OCI-LY1 (cell line): Measurements from ENCODE around the gene SULT6B1.

Source experiments
- H2AFZ ChIP-seq: fragments of 200-600 bp; sonication (generic), shearing (Covaris generic); 2 replicates; pipeline ENCODE4 v1.6.0; 2014; ENCODE audit warnings: antibody characterized with exemption, mild to moderate bottlenecking, low read length
- H3F3A ChIP-seq: fragments of 200-600 bp; sonication (generic), shearing (Covaris generic); 2 replicates; pipeline ENCODE4 v1.6.0; 2014; ENCODE audit warnings: mild to moderate bottlenecking, antibody characterized with exemption, low read length, moderate library complexity; ENCODE audit not compliant: insufficient read depth
- H3K27ac ChIP-seq: fragments of 200-600 bp; sonication (generic); 2 replicates; pipeline ENCODE4 v1.5.1; 2014; ENCODE audit warnings: low read length, mixed run types, mild to moderate bottlenecking, low read depth; ENCODE audit not compliant: poor library complexity, severe bottlenecking
- H3K27me3 ChIP-seq: fragments of 200-600 bp; sonication (generic); 2 replicates; pipeline ENCODE4 v1.6.0; 2014; ENCODE audit warnings: antibody characterized with exemption, mild to moderate bottlenecking, low read length, moderate library complexity; ENCODE audit not compliant: insufficient read depth
- H3K36me3 ChIP-seq: fragments of 200-600 bp; sonication (generic); 2 replicates; pipeline ENCODE4 v1.6.1; 2014; ENCODE audit warnings: mild to moderate bottlenecking, antibody characterized with exemption, low read length, moderate library complexity, mixed read lengths; ENCODE audit not compliant: insufficient read depth
- H3K4me1 ChIP-seq: fragments of 200-600 bp; sonication (generic); 2 replicates; pipeline ENCODE4 v1.5.1; 2014; ENCODE audit warnings: mild to moderate bottlenecking, low read length, moderate library complexity; ENCODE audit not compliant: insufficient read depth, severe bottlenecking
- H3K4me2 ChIP-seq: fragments of 200-600 bp; sonication (generic), shearing (Covaris generic); 2 replicates; pipeline ENCODE4 v1.6.1; 2014; ENCODE audit warnings: low read length
- H3K4me3 ChIP-seq: fragments of 200-600 bp; sonication (generic); 2 replicates; pipeline ENCODE4 v1.5.1; 2014; ENCODE audit warnings: low read length, low read depth, mild to moderate bottlenecking, mixed read lengths; ENCODE audit not compliant: poor library complexity, severe bottlenecking
- H3K79me2 ChIP-seq: fragments of 200-600 bp; shearing (Covaris generic); 2 replicates; pipeline ENCODE4 v1.6.1; 2016; ENCODE audit warnings: mixed run types, low read length, mixed read lengths; ENCODE audit not compliant: insufficient read depth
- H3K9ac ChIP-seq: fragments of 200-600 bp; sonication (generic), shearing (Covaris generic); 2 replicates; pipeline ENCODE4 v1.6.1; 2014; ENCODE audit warnings: mild to moderate bottlenecking, low read length, mixed read lengths
- H3K9me2 ChIP-seq: fragments of 200-600 bp; sonication (generic), shearing (Covaris generic); 2 replicates; pipeline ENCODE4 v1.6.1; 2014; ENCODE audit warnings: low read depth, mild to moderate bottlenecking, low read length, mixed read lengths
- H3K9me3 ChIP-seq: fragments of 200-600 bp; shearing (Covaris generic); 2 replicates; pipeline ENCODE4 v1.6.1; 2014; ENCODE audit warnings: low read length, mixed read lengths
- H4K20me1 ChIP-seq: fragments of 200-600 bp; sonication (generic), shearing (Covaris generic); 2 replicates; pipeline ENCODE4 v1.6.0; 2016; ENCODE audit warnings: mild to moderate bottlenecking, low read length; ENCODE audit not compliant: insufficient read depth
- EZH2 ChIP-seq: fragments of 200-600 bp; sonication (generic), shearing (Covaris generic); IDR thresholded peaks from 2 replicates; pipeline ENCODE4 v1.8.0; 2017; ENCODE audit warnings: borderline replicate concordance, mixed run types, mild to moderate bottlenecking, antibody characterized with exemption, low read length, moderate library complexity, mixed read lengths
- TF ChIP-seq, protein P1 (sequence below): fragments of 200-600 bp; sonication (generic), shearing (Covaris generic); IDR thresholded peaks from 2 replicates; pipeline ENCODE4 v1.5.1; 2017; ENCODE audit warnings: mild to moderate bottlenecking, antibody characterized with exemption, low read length, moderate library complexity, mixed read lengths

The SULT6B1 gene

GRCh38 chr2:37154785-37155184 lies 33.7 kb downstream of the SULT6B1 start:
- H3K9ac ChIP-seq, result no peak overlapping the region; the same call in 1 of the 2 replicates
- H4K20me1 ChIP-seq, result no peaks in the 10 kb centered on the region
- H2AFZ ChIP-seq, result no peak overlapping the region
- peak overlapping the region; percentile 83 for H3K4me2 ChIP-seq
- H3K36me3 ChIP-seq, result peaks cover 12% of the 10 kb centered on the region
- H3K9me3 ChIP-seq, result no peaks in the 10 kb centered on the region
- H3K79me2 ChIP-seq, result peaks cover 39% of the 10 kb centered on the region
- H3K4me3 ChIP-seq, result peak overlapping the region; percentile 88
- H3K27me3 ChIP-seq, result no peaks in the 10 kb centered on the region
- peak overlapping the region; percentile 48 for H3K27ac ChIP-seq
- peaks cover 42% of the 10 kb centered on the region for H3K4me1 ChIP-seq
- no peak for TF ChIP-seq EZH2
- TF ChIP-seq, protein P1, sequence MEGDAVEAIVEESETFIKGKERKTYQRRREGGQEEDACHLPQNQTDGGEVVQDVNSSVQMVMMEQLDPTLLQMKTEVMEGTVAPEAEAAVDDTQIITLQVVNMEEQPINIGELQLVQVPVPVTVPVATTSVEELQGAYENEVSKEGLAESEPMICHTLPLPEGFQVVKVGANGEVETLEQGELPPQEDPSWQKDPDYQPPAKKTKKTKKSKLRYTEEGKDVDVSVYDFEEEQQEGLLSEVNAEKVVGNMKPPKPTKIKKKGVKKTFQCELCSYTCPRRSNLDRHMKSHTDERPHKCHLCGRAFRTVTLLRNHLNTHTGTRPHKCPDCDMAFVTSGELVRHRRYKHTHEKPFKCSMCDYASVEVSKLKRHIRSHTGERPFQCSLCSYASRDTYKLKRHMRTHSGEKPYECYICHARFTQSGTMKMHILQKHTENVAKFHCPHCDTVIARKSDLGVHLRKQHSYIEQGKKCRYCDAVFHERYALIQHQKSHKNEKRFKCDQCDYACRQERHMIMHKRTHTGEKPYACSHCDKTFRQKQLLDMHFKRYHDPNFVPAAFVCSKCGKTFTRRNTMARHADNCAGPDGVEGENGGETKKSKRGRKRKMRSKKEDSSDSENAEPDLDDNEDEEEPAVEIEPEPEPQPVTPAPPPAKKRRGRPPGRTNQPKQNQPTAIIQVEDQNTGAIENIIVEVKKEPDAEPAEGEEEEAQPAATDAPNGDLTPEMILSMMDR, result no peak
- no peaks in the 10 kb centered on the region for H3K9me2 ChIP-seq
- H3F3A ChIP-seq, result no peaks in the 10 kb centered on the region

DNA sequence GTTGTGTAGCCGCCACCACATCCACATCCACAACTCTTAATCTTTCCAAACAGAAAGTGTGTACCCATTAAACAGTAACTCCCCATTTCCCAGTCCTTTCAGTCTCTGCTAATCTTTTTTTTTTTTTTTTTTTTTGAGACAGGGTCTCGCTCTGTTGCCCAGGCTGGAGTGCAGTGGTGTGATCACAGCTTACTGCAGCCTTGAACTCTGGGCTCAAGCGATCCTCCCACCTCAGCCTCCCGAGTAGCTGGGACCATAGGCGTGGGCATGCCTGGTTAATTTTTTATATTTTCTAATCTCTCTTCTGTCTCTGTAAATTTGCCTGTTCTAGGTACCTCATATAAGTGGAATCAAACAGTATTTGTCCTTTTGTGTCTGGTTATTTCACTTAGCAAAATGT lies 35.2 kb downstream of the SULT6B1 start:
- no peak overlapping the region for H3K4me2 ChIP-seq
- H3K36me3 ChIP-seq, result peaks cover 21% of the 10 kb centered on the region
- H3K4me1 ChIP-seq, result peaks cover 47% of the 10 kb centered on the region
- no peak overlapping the region for H3K4me3 ChIP-seq
- no peaks in the 10 kb centered on the region for H3K9me3 ChIP-seq
- H3F3A ChIP-seq, result no peaks in the 10 kb centered on the region
- H3K27ac ChIP-seq, result no peak overlapping the region
- TF ChIP-seq, protein P1, result no peak
- no peak for TF ChIP-seq EZH2
- no peak overlapping the region for H3K9ac ChIP-seq
- no peaks in the 10 kb centered on the region for H3K9me2 ChIP-seq
- H3K27me3 ChIP-seq, result no peaks in the 10 kb centered on the region
- H2AFZ ChIP-seq, result no peak overlapping the region
- no peaks in the 10 kb centered on the region for H4K20me1 ChIP-seq
- peaks cover 39% of the 10 kb centered on the region for H3K79me2 ChIP-seq

GRCh38 chr2:37149626-37150322 lies 38.7 kb downstream of the SULT6B1 start:
- Histone ChIP-seq H3K4me2 (peak overlapping the region; percentile 45), H3K4me1 (peaks cover 23% of the 10 kb centered on the region), H3K27me3 (no peaks in the 10 kb centered on the region), H4K20me1 (no peaks in the 10 kb centered on the region), H3F3A (no peaks in the 10 kb centered on the region), H2AFZ (no peak overlapping the region), H3K27ac (peak overlapping the region; percentile 42), H3K79me2 (peaks cover 25% of the 10 kb centered on the region), H3K9me2 (no peaks in the 10 kb centered on the region), H3K9me3 (no peaks in the 10 kb centered on the region), H3K4me3 (peak overlapping the region; percentile 17), H3K36me3 (peaks cover 42% of the 10 kb centered on the region), H3K9ac (peak overlapping the region; percentile 14; the same call in 1 of the 2 replicates)
- TF ChIP-seq, protein P1, result no peak
- TF ChIP-seq EZH2, result no peak
